ENCODE results near the gene STRN4.
A peak's percentile ranks its signal among the peaks of the same experiment; 100 is the strongest.

Gene STRN4

GRCh38 chr19:46717716-46718143 lies 28.5 kb downstream of the STRN4 start:
- Histone ChIP-seq H4K91ac (ENCODE audit: low read length) (no peak overlapping the region), H2BK12ac (ENCODE audit: low read length in 2 of 2) (peak overlapping the region in 1 of 2 experiments; percentile 22), H2BK120ac (ENCODE audit: low read depth, low read length) (no peak overlapping the region), H2AFZ (ENCODE audit: low read depth, low read length) (no peak overlapping the region), H3K4me2 (ENCODE audit: low read length, poor library complexity, severe bottlenecking) (peak overlapping the region; percentile 69), H3K18ac (ENCODE audit: low read depth in 1 of 2, low read length in 2 of 2) (peak overlapping the region in 1 of 2 experiments; percentile 91), H3K23ac (ENCODE audit: low read length in 2 of 2) (no peak overlapping the region), H3K9ac (ENCODE audit: low read length) (peak overlapping the region; percentile 95), H3K4ac (ENCODE audit: low read depth in 1 of 2, low read length in 2 of 2) (no peak overlapping the region), H3K4me1 (ENCODE audit: control insufficient read depth, insufficient read depth, low read depth, low read length) (peaks cover 27% of the 10 kb centered on the region), H2AK5ac (ENCODE audit: low read length, severe bottlenecking) (no peak overlapping the region), H2BK15ac (ENCODE audit: low read depth, poor library complexity, severe bottlenecking) (no peak overlapping the region), H3K27ac (ENCODE audit: low read length, poor library complexity, severe bottlenecking) (no peak overlapping the region), H3K14ac (ENCODE audit: low read length in 2 of 2) (no peak overlapping the region), H3K4me3 (ENCODE audit: insufficient read depth in 1 of 2, low read depth in 1 of 2, low read length in 2 of 2) (peak overlapping the region in 1 of 2 experiments; percentile 93), H3K36me3 (ENCODE audit: control insufficient read depth in 1 of 2, insufficient read depth in 2 of 2, low read depth in 1 of 2, low read length in 2 of 2) (peaks cover 28 to 51% of the 10 kb centered on the region in 2 experiments), H4K8ac (ENCODE audit: low read length) (no peak overlapping the region), H3K9me3 (ENCODE audit: control insufficient read depth, low read length) (no peaks in the 10 kb centered on the region), H3K79me1 (replicated peaks; ENCODE audit: low read length, poor library complexity, severe bottlenecking) (peaks cover 28% of the 10 kb centered on the region), H3K27me3 (ENCODE audit: control insufficient read depth in 1 of 2, insufficient read depth in 1 of 2, low read length in 2 of 2) (no peaks in the 10 kb centered on the region), H2BK5ac (ENCODE audit: low read depth, low read length, poor library complexity, severe bottlenecking) (no peak overlapping the region)
- no peak for DNase-seq
- 56% methylated on average over 6 of the region's 9 CpGs for WGBS

GRCh38 chr19:46717034-46717715 lies 29.1 kb downstream of the STRN4 start, which contains the start of gene PRKD2:
Gene PRKD2 (minus strand): TSS chr19:46717114. CDS start chr19:46716370, 744 bp downstream.
- Histone ChIP-seq H3K79me1 (replicated peaks; ENCODE audit: low read length, poor library complexity, severe bottlenecking) (peaks cover 24% of the 10 kb centered on the region), H3K14ac (ENCODE audit: low read length in 2 of 2) (no peak within 1 kb of the TSS), H3K4me3 (ENCODE audit: insufficient read depth in 1 of 2, low read depth in 1 of 2, low read length in 2 of 2) (peak within 1 kb of the TSS; percentile 70 to 93), H2AFZ (ENCODE audit: low read depth, low read length) (peak within 1 kb of the TSS; percentile 55), H3K9ac (ENCODE audit: low read length) (peak within 1 kb of the TSS; percentile 95), H2AK5ac (ENCODE audit: low read length, severe bottlenecking) (no peak within 1 kb of the TSS), H3K4me1 (ENCODE audit: control insufficient read depth, insufficient read depth, low read depth, low read length) (peaks cover 25% of the 10 kb centered on the region), H3K27ac (ENCODE audit: low read length, poor library complexity, severe bottlenecking) (peak within 1 kb of the TSS; percentile 21), H2BK5ac (ENCODE audit: low read depth, low read length, poor library complexity, severe bottlenecking) (no peak within 1 kb of the TSS), H3K9me3 (ENCODE audit: control insufficient read depth, low read length) (no peaks in the 10 kb centered on the region), H3K18ac (ENCODE audit: low read depth in 1 of 2, low read length in 2 of 2) (peak within 1 kb of the TSS; percentile 72 to 91), H3K23ac (ENCODE audit: low read length in 2 of 2) (no peak within 1 kb of the TSS), H2BK15ac (ENCODE audit: low read depth, poor library complexity, severe bottlenecking) (peak within 1 kb of the TSS; percentile 82), H3K27me3 (ENCODE audit: control insufficient read depth in 1 of 2, insufficient read depth in 1 of 2, low read length in 2 of 2) (no peaks in the 10 kb centered on the region), H4K91ac (ENCODE audit: low read length) (no peak within 1 kb of the TSS), H3K4ac (ENCODE audit: low read depth in 1 of 2, low read length in 2 of 2) (peak within 1 kb of the TSS; percentile 13 to 71), H2BK120ac (ENCODE audit: low read depth, low read length) (no peak within 1 kb of the TSS), H3K4me2 (ENCODE audit: low read length, poor library complexity, severe bottlenecking) (peak within 1 kb of the TSS; percentile 87), H4K8ac (ENCODE audit: low read length) (peak within 1 kb of the TSS; percentile 74), H3K36me3 (ENCODE audit: control insufficient read depth in 1 of 2, insufficient read depth in 2 of 2, low read depth in 1 of 2, low read length in 2 of 2) (peaks cover 22 to 45% of the 10 kb centered on the region in 2 experiments), H2BK12ac (ENCODE audit: low read length in 2 of 2) (peak within 1 kb of the TSS in 1 of 2 experiments; percentile 48)
- peak; percentile 85 for DNase-seq
- WGBS = 3% methylated on average over 48 of the region's 52 CpGs

- no peak overlapping the region for H3K27ac ChIP-seq (ENCODE audit: low read length, poor library complexity, severe bottlenecking)
- no peak overlapping the region for H2BK12ac ChIP-seq (ENCODE audit: low read length in 2 of 2)
- H2AFZ ChIP-seq (ENCODE audit: low read depth, low read length) = no peak overlapping the region
- H2BK5ac ChIP-seq (ENCODE audit: low read depth, low read length, poor library complexity, severe bottlenecking) = no peak overlapping the region
- DNase-seq = no peak
- H3K9me3 ChIP-seq (ENCODE audit: control insufficient read depth, low read length) = no peaks in the 10 kb centered on the region
- H3K23ac ChIP-seq (ENCODE audit: low read length in 2 of 2) = no peak overlapping the region
- under 1% methylated on average over 20 of the region's 20 CpGs for WGBS
- H2BK120ac ChIP-seq (ENCODE audit: low read depth, low read length) = no peak overlapping the region
- peak overlapping the region; percentile 87 for H3K4me2 ChIP-seq (ENCODE audit: low read length, poor library complexity, severe bottlenecking)
- H3K9ac ChIP-seq (ENCODE audit: low read length) = peak overlapping the region; percentile 95
- H2AK5ac ChIP-seq (ENCODE audit: low read length, severe bottlenecking) = no peak overlapping the region
- H3K14ac ChIP-seq (ENCODE audit: low read length in 2 of 2) = no peak overlapping the region
- peaks cover 21% of the 10 kb centered on the region for H3K4me1 ChIP-seq (ENCODE audit: control insufficient read depth, insufficient read depth, low read depth, low read length)
- no peak overlapping the region for H4K8ac ChIP-seq (ENCODE audit: low read length)
- no peaks in the 10 kb centered on the region for H3K27me3 ChIP-seq (ENCODE audit: control insufficient read depth in 1 of 2, insufficient read depth in 1 of 2, low read length in 2 of 2)
- H2BK15ac ChIP-seq (ENCODE audit: low read depth, poor library complexity, severe bottlenecking) = peak overlapping the region; percentile 50
- peaks cover 21% of the 10 kb centered on the region for H3K79me1 ChIP-seq (replicated peaks; ENCODE audit: low read length, poor library complexity, severe bottlenecking)
- peak overlapping the region; percentile 50 to 61 for H3K18ac ChIP-seq (ENCODE audit: low read depth in 1 of 2, low read length in 2 of 2)
- H3K4ac ChIP-seq (ENCODE audit: low read depth in 1 of 2, low read length in 2 of 2) = peak overlapping the region in 1 of 2 experiments; percentile 38
- H3K36me3 ChIP-seq (ENCODE audit: control insufficient read depth in 1 of 2, insufficient read depth in 2 of 2, low read depth in 1 of 2, low read length in 2 of 2) = peaks cover 17 to 43% of the 10 kb centered on the region in 2 experiments
- H3K4me3 ChIP-seq (ENCODE audit: insufficient read depth in 1 of 2, low read depth in 1 of 2, low read length in 2 of 2) = peak overlapping the region; percentile 70 to 93
- H4K91ac ChIP-seq (ENCODE audit: low read length) = no peak overlapping the region
Observed at GRCh38 chr19:46716672-46717033, 29.6 kb downstream of the STRN4 start.

GRCh38 chr19:46715975-46716671 lies 30.1 kb downstream of the STRN4 start:
- peak overlapping the region; percentile 87 for H3K4me2 ChIP-seq (ENCODE audit: low read length, poor library complexity, severe bottlenecking)
- DNase-seq = peak; percentile 37
- no peaks in the 10 kb centered on the region for H3K27me3 ChIP-seq (ENCODE audit: control insufficient read depth in 1 of 2, insufficient read depth in 1 of 2, low read length in 2 of 2)
- no peak overlapping the region for H2BK5ac ChIP-seq (ENCODE audit: low read depth, low read length, poor library complexity, severe bottlenecking)
- H2BK120ac ChIP-seq (ENCODE audit: low read depth, low read length) = no peak overlapping the region
- H3K9me3 ChIP-seq (ENCODE audit: control insufficient read depth, low read length) = no peaks in the 10 kb centered on the region
- no peak overlapping the region for H2AK5ac ChIP-seq (ENCODE audit: low read length, severe bottlenecking)
- H3K4me1 ChIP-seq (ENCODE audit: control insufficient read depth, insufficient read depth, low read depth, low read length) = peaks cover 21% of the 10 kb centered on the region
- no peak overlapping the region for H3K23ac ChIP-seq (ENCODE audit: low read length in 2 of 2)
- H3K9ac ChIP-seq (ENCODE audit: low read length) = peak overlapping the region; percentile 95
- no peak overlapping the region for H2AFZ ChIP-seq (ENCODE audit: low read depth, low read length)
- no peak overlapping the region for H4K8ac ChIP-seq (ENCODE audit: low read length)
- peak overlapping the region in 1 of 2 experiments; percentile 48 for H2BK12ac ChIP-seq (ENCODE audit: low read length in 2 of 2)
- peak overlapping the region in 1 of 2 experiments; percentile 87 for H3K14ac ChIP-seq (ENCODE audit: low read length in 2 of 2)
- H3K4me3 ChIP-seq (ENCODE audit: insufficient read depth in 1 of 2, low read depth in 1 of 2, low read length in 2 of 2) = peak overlapping the region; percentile 70 to 93
- H4K91ac ChIP-seq (ENCODE audit: low read length) = no peak overlapping the region
- peak overlapping the region in 1 of 2 experiments; percentile 38 for H3K4ac ChIP-seq (ENCODE audit: low read depth in 1 of 2, low read length in 2 of 2)
- peaks cover 13 to 39% of the 10 kb centered on the region in 2 experiments for H3K36me3 ChIP-seq (ENCODE audit: control insufficient read depth in 1 of 2, insufficient read depth in 2 of 2, low read depth in 1 of 2, low read length in 2 of 2)
- H3K27ac ChIP-seq (ENCODE audit: low read length, poor library complexity, severe bottlenecking) = no peak overlapping the region
- WGBS = 2% methylated on average over 42 of the region's 42 CpGs
- H3K79me1 ChIP-seq (replicated peaks; ENCODE audit: low read length, poor library complexity, severe bottlenecking) = peaks cover 17% of the 10 kb centered on the region
- H3K18ac ChIP-seq (ENCODE audit: low read depth in 1 of 2, low read length in 2 of 2) = peak overlapping the region in 1 of 2 experiments; percentile 79
- H2BK15ac ChIP-seq (ENCODE audit: low read depth, poor library complexity, severe bottlenecking) = peak overlapping the region; percentile 82
